Body of pancreas (tissue), 4 donors: ENCODE measurements around the gene SYMPK.

Experiments
- CTCF ChIP-seq, 7 experiments: fragments of 450-650 bp in 4 of 7; fragments of 200-600 bp in 3 of 7; sonication (generic) in 3 of 7; IDR thresholded peaks; one replicate each; pipeline ENCODE4 v1.5.1; 2016 to 2019; ENCODE audit warnings: antibody characterized with exemption in 7 of 7
- POLR2A ChIP-seq, 3 donors: fragments of 450-650 bp; IDR thresholded peaks; one replicate each; pipeline ENCODE4 v1.6.1; 2016; ENCODE audit warnings: antibody characterized with exemption in 3 of 3, mild to moderate bottlenecking in 2 of 3

GRCh38 chr19:45815481-45816216 lies 47.3 kb downstream of the SYMPK start:
- TF ChIP-seq CTCF (IDR thresholded peaks at IDR 0.05) (no peak), POLR2A (IDR thresholded peaks at IDR 0.05) (no peak)
